Measurements from ENCODE around the gene NPHS1.

NPHS1 gene

DNA sequence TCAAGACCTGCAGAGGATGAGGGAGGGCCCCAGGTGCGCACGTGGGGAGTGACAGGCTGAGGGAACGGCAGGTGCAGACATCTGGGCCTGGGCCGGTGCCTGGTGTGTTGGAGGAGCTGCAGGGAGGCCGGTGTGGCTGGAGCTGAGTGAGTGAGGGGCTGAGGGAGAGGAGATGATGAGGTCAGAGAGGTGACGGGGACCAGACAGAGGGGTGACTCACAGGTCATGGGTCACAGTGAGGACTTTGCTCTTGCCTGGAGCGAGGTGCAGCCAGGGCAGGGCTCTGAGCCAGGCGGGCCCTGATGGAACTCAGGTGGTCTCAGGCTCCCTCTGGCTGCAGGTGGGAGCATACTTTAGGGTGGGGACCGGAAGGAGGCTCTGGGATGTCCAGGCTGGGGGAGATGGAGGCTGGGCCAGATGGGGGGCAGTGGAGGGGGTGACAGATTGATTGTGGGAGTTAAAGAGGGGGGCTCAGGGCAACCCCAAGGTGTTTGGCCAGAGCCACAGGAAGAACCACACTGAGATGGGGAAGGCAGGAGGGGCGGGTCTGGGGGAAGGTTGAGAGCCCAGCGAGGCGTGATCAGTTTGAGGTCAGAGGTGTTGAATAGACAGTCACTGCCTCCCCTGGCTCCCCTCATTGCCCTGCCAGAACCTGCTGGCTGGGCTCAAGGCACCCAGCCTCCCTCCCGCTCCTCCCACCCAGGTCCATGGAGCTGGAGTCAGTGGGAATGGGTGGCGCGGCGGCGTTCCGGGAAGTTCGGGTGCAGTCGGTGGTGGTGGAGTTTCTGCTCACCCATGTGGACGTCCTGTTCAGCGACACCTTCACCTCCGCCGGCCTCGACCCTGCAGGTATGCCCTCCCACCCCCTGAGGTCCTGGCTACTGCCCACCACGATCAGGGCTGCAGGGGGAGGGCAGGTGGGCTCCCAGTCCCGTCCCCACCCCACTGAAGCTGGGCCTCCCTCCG, 68.6 kb downstream of the NPHS1 start:
- TF ChIP-seq, protein P1, sequence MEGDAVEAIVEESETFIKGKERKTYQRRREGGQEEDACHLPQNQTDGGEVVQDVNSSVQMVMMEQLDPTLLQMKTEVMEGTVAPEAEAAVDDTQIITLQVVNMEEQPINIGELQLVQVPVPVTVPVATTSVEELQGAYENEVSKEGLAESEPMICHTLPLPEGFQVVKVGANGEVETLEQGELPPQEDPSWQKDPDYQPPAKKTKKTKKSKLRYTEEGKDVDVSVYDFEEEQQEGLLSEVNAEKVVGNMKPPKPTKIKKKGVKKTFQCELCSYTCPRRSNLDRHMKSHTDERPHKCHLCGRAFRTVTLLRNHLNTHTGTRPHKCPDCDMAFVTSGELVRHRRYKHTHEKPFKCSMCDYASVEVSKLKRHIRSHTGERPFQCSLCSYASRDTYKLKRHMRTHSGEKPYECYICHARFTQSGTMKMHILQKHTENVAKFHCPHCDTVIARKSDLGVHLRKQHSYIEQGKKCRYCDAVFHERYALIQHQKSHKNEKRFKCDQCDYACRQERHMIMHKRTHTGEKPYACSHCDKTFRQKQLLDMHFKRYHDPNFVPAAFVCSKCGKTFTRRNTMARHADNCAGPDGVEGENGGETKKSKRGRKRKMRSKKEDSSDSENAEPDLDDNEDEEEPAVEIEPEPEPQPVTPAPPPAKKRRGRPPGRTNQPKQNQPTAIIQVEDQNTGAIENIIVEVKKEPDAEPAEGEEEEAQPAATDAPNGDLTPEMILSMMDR (IDR thresholded peaks at IDR 0.05; ENCODE audit: low read depth, low read length, missing control alignments), result no peak
- in situ Hi-C loops (cut with HindIII; ENCODE audit: low sequenced_read_pairs), result no loop called here
- no peak overlapping the region for H3K4me3 ChIP-seq (ENCODE audit: low read depth, low read length)
- no peak for DNase-seq (ENCODE audit: low read depth)

DNA sequence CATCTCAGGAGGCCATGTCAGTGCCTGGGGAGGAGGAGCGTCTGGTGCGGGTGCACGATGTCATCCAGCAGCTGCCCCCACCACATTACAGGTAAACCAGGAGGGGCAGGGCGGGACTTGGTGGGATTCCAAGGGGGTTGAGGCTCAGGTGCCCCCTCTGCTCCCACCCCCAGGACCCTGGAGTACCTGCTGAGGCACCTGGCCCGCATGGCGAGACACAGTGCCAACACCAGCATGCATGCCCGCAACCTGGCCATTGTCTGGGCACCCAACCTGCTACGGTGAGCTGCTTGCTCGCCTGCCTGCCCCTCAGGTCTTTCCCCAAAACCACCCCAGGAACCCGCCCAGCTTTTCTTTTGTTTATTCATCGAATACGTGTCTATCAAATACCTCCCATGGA, 69.7 kb downstream of the NPHS1 start:
- TF ChIP-seq, protein P1 (IDR thresholded peaks at IDR 0.05; ENCODE audit: low read depth, low read length, missing control alignments), result no peak
- in situ Hi-C loops (cut with HindIII; ENCODE audit: low sequenced_read_pairs), result no loop called here
- no peak overlapping the region for H3K4me3 ChIP-seq (ENCODE audit: low read depth, low read length)
- no peak for DNase-seq (ENCODE audit: low read depth)

DNA sequence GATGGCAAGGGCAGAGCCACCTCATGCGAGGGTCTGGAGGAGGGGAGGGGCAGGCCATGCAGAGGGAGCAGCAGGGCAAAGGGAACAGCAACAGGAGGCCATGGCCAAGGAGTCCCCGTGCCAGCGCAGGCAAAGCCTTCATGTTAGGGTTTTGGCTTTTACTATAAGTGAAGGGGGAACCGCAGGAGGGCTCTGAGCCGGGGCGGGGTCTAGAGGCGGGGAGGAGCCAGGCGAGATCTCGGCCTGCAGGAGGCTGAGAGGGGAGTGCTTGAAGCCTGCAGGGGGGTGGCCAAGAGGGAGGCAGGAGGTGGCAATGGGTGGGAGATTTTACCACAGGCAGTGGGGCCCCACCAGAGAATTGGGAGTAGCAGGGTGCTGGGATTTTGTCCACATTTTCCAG, 70.7 kb downstream of the NPHS1 start:
- no peak overlapping the region for H3K4me3 ChIP-seq (ENCODE audit: low read depth, low read length)
- in situ Hi-C loops (cut with HindIII; ENCODE audit: low sequenced_read_pairs), result no loop called here
- DNase-seq (ENCODE audit: low read depth), result no peak
- TF ChIP-seq, protein P1 (IDR thresholded peaks at IDR 0.05; ENCODE audit: low read depth, low read length, missing control alignments), result no peak

DNA sequence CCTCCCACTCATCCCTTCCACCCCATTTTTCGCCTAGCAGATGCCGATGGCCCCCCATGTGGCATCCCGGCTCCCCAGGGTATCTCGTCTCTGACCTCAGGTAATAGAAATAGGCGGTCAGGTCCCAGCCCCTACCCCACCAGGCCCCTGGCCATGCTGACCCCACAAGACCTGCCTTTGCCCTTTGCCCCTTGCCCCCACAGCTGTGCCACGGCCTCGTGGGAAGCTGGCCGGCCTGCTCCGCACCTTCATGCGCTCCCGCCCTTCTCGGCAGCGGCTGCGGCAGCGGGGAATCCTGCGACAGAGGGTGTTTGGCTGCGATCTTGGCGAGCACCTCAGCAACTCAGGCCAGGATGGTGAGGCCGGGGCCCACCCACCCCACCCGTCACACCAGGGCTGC, 71.6 kb downstream of the NPHS1 start:
- no peak for DNase-seq (ENCODE audit: low read depth)
- in situ Hi-C loops (cut with HindIII; ENCODE audit: low sequenced_read_pairs), result no loop called here
- TF ChIP-seq, protein P1 (IDR thresholded peaks at IDR 0.05; ENCODE audit: low read depth, low read length, missing control alignments), result no peak
- no peak overlapping the region for H3K4me3 ChIP-seq (ENCODE audit: low read depth, low read length)

DNA sequence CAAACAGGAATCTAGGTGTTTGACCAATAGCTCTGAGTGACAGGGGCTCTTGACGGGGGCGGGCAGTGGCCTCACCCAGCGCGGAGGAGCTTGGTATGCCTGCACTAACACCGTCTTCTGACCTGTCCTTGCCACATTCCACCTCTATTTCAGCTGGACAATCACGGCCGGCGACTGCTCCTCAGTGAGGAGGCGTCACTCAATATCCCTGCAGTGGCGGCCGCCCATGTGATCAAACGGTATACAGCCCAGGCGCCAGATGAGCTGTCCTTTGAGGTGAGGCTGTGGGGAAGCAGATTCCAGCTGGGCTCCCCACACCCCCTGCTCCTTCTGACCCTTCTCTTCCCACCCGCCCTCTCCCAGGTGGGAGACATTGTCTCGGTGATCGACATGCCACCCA, 72.2 kb downstream of the NPHS1 start:
- TF ChIP-seq, protein P1 (IDR thresholded peaks at IDR 0.05; ENCODE audit: low read depth, low read length, missing control alignments), result no peak
- no peak overlapping the region for H3K4me3 ChIP-seq (ENCODE audit: low read depth, low read length)
- DNase-seq (ENCODE audit: low read depth), result no peak
- in situ Hi-C loops (cut with HindIII; ENCODE audit: low sequenced_read_pairs), result no loop called here

DNA sequence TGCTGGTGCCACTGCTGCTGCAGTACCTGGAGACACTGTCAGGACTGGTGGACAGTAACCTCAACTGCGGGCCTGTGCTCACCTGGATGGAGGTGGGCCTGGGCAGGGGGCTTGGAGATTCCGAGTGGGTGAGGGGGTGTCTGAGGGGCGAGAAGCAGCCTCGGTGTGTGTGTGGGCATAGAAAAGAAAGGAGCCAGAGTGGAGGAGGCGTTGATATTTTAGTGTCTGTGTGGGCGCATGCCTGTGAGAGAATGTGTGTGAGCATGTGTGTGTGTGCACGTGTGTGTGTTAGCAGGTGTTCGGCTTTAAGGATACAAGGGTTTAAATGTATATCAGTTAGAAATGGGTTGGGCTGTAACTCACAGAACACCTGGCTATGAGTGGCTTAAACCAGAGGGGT, 73.3 kb downstream of the NPHS1 start:
- TF ChIP-seq, protein P1 (IDR thresholded peaks at IDR 0.05; ENCODE audit: low read depth, low read length, missing control alignments), result no peak
- DNase-seq (ENCODE audit: low read depth), result no peak
- no peak overlapping the region for H3K4me3 ChIP-seq (ENCODE audit: low read depth, low read length)
- in situ Hi-C loops (cut with HindIII; ENCODE audit: low sequenced_read_pairs), result no loop called here
